ENCODE data around the gene SOX18. TPM values are rescaled to one million over a fixed set of nuclear protein-coding genes. Genes with fewer than 3 reads are reported as not detected.
A peak's percentile ranks its signal among the peaks of the same experiment; 100 is the strongest.

Gene SOX18
- total and polyA plus RNA-seq, 2 of the 13 experiments (the other 11 are each of a cell fraction or from before 2014, with no cell fraction given): 1.6 to 1.9 TPM

DNA sequence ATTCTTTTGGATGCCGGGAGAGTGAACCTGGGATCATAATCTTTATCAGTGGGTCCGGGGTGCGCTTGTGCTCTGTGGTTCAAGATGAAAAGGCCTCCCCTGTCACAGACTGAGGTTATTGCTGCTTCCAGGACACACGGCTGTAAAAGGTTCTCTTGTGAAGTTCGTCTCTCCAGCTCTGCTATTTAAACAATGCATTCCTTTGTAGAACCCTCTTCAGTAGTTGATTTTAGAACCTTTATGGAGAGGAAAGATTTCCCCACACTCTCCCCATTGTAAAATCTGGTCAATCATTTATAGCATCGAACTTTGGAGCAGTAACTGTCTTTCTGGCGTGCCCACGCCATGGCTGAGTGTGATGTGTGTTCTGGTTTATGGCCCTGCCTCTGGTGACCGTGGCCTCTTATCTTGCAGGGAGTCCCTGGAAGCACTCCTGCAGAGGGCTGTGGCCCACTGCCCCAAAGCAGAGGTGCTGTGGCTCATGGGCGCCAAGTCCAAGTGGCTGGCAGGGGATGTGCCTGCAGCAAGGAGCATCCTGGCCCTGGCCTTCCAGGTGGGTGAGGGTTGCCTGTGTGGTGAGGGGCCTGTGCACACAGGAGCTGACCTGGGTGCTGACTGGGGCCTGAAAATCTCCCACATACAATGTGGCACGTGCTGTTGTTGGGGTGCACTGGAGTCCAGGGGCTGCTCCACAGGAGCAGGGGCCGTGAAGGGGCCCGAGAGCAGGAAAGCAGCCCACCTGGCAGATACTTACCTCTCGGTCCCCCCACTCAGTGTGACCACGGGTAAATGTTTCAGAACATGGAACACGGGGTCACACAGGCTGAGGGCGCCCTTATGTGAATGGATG, 25.1 kb downstream of the SOX18 start (continued):
- TF ChIP-seq MAZ (IDR thresholded peaks at IDR 0.05; ENCODE audit: borderline replicate concordance, low read depth, low read length) (no peak), MAZ (CRISPR knock-in tag; IDR thresholded peaks at IDR 0.05; ENCODE audit: low read depth) (peak; percentile 60; the same call in 1 of the 2 replicates), YEATS2 (CRISPR knock-in tag; IDR thresholded peaks at IDR 0.05; ENCODE audit: borderline replicate concordance) (peak; percentile 77), ZFP62 (CRISPR knock-in tag; IDR thresholded peaks at IDR 0.05) (no peak), ZIK1 (CRISPR knock-in tag; IDR thresholded peaks at IDR 0.05; ENCODE audit: borderline replicate concordance, low read depth) (0 out of 2 replicates have a peak, but pooled peaks have one; percentile 25), ZNF550 (CRISPR knock-in tag; IDR thresholded peaks at IDR 0.05; ENCODE audit: borderline replicate concordance) (0 out of 2 replicates have a peak, but pooled peaks have one; percentile 41), HOXA9 (CRISPR knock-in tag; IDR thresholded peaks at IDR 0.05; ENCODE audit: borderline replicate concordance) (0 out of 2 replicates have a peak, but pooled peaks have one; percentile 28), NFE2L1 (CRISPR knock-in tag; IDR thresholded peaks at IDR 0.05; ENCODE audit: borderline replicate concordance) (no peak), MAFG (CRISPR knock-in tag; IDR thresholded peaks at IDR 0.05) (no peak), RFXAP (CRISPR knock-in tag; IDR thresholded peaks at IDR 0.05; ENCODE audit: borderline replicate concordance) (no peak), ATAD3A (CRISPR knock-in tag; IDR thresholded peaks at IDR 0.05) (peak; percentile 88; the same call in 1 of the 2 replicates), ZNF816 (CRISPR knock-in tag; IDR thresholded peaks at IDR 0.05; ENCODE audit: borderline replicate concordance) (no peak), ZFP90 (CRISPR knock-in tag; IDR thresholded peaks at IDR 0.05; ENCODE audit: borderline replicate concordance) (no peak; the same call in 1 of the 2 replicates), POGZ (CRISPR knock-in tag; IDR thresholded peaks at IDR 0.05) (peak; percentile 5; the same call in 1 of the 2 replicates), ZNF598 (CRISPR knock-in tag; IDR thresholded peaks at IDR 0.05; ENCODE audit: borderline replicate concordance) (peak; percentile 98), ZBTB1 (CRISPR knock-in tag; IDR thresholded peaks at IDR 0.05; ENCODE audit: borderline replicate concordance) (0 out of 2 replicates have a peak, but pooled peaks have one; percentile 25), ZNF674 (CRISPR knock-in tag; IDR thresholded peaks at IDR 0.05; ENCODE audit: low read depth) (no peak), NRL (CRISPR knock-in tag; IDR thresholded peaks at IDR 0.05; ENCODE audit: borderline replicate concordance) (no peak), HNF1B (CRISPR knock-in tag; IDR thresholded peaks at IDR 0.05) (peak; percentile 99), PTBP1 (IDR thresholded peaks at IDR 0.05; ENCODE audit: low read depth, low read length, poor library complexity, severe bottlenecking) (peak; percentile 83), ZNF441 (CRISPR knock-in tag; IDR thresholded peaks at IDR 0.05; ENCODE audit: borderline replicate concordance) (no peak), ZNF691 (CRISPR knock-in tag; IDR thresholded peaks at IDR 0.05; ENCODE audit: borderline replicate concordance, low read depth) (peak; percentile 87)
- TF ChIP-seq, protein P1, sequence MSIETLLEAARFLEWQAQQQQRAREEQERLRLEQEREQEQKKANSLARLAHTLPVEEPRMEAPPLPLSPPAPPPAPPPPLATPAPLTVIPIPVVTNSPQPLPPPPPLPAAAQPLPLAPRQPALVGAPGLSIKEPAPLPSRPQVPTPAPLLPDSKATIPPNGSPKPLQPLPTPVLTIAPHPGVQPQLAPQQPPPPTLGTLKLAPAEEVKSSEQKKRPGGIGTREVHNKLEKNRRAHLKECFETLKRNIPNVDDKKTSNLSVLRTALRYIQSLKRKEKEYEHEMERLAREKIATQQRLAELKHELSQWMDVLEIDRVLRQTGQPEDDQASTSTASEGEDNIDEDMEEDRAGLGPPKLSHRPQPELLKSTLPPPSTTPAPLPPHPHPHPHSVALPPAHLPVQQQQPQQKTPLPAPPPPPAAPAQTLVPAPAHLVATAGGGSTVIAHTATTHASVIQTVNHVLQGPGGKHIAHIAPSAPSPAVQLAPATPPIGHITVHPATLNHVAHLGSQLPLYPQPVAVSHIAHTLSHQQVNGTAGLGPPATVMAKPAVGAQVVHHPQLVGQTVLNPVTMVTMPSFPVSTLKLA (IDR thresholded peaks at IDR 0.05): peak; percentile 38
- TF ChIP-seq, protein P2, sequence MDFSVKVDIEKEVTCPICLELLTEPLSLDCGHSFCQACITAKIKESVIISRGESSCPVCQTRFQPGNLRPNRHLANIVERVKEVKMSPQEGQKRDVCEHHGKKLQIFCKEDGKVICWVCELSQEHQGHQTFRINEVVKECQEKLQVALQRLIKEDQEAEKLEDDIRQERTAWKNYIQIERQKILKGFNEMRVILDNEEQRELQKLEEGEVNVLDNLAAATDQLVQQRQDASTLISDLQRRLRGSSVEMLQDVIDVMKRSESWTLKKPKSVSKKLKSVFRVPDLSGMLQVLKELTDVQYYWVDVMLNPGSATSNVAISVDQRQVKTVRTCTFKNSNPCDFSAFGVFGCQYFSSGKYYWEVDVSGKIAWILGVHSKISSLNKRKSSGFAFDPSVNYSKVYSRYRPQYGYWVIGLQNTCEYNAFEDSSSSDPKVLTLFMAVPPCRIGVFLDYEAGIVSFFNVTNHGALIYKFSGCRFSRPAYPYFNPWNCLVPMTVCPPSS (IDR thresholded peaks at IDR 0.05): no peak

All from HepG2 (cell line).